HK-2 (cell line): ENCODE data around the gene CCNG1.
"Not testable (repeated sequence)": the region's sequence is repeated elsewhere in the genome, so short reads cannot be mapped to it uniquely, and the experiment has no call there.

Experiments used
- DNase-seq: peaks from one replicate; pipeline ENCODE4 v3.0.0-alpha.2; 2018; ENCODE audit not compliant: unreplicated experiment

Gene CCNG1

DNA sequence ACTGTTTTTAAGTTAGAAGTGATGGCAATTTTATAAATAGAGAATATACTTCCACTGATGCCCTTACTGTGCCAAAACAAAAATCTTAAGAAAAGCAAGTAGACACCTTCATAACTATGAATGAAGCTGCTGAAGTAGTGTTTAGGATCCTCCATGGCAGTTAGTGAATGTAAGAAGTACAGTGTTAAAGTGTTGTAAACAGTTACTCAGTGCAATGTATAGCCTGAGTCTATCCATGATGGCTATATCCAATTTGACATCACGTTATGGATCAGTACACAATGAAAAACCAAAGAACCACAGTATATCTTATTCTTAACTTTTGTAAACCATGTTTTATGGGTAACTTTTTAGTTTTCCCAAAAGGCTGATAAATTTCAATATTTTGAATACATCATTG is 7.1 kb downstream of the CCNG1 start:
- no peak for DNase-seq

GRCh38 chr5:163445345-163445744 is 8.0 kb downstream of the CCNG1 start:
- DNase-seq, result no peak

- DNase-seq, result no peak
Observed at GRCh38 chr5:163447191-163447590, 9.8 kb downstream of the CCNG1 start.

DNA sequence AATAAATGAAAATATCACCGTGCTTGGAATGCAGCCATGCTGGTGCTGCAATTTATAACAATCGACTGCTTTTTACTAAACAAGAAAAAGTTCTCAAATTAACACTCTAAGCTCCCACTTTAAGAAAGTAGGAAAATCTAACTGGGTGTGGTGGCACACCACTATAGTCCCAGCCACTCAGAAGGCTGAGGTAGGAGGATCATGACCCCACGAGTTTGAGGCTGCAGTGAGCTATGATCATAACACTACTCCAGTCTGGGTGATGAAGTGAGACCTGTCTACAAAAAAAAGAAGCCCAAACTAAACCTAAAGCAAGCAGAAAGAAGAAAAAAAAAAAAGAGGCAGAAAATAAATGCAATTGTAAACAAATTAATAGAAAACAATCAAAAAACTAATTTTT is 10.5 kb downstream of the CCNG1 start:
- no peak for DNase-seq

DNA sequence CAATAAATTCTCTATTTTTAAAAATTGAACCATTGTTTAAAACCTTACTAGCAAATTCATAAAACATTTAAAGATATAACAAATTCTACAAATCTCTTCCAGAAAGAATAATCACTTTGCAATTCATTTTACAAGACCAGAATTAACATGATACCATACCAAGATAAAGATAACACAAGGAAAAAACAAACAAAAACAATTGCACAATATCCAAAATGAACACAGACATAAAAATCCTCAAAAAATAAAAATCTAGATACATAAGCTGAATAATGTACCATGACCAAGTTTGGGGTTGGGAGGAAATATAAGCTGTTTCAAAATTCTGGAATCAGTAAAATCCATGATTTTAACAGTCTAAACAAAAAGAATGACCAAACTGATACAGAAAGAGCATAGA is 11.1 kb downstream of the CCNG1 start:
- DNase-seq, result no peak

DNA sequence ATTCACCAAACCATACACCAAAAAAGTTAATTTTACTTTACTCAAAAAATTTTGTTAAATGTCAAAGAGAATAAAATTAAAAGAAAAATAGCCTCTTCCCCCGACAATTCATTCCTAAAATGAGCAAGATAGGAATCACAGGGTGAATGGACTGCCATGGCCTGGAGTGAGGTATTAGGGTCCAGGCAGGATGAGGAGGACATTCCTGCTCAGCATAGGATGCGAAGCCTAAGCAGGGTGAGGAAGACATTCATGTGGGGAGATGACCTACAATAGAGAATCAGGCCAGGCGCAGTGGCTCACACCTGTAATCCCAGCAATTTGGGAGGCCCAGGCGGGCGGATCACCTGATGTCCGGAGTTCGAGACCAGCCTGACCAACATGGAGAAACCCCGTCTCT is 14.1 kb downstream of the CCNG1 start:
- DNase-seq, result no peak

GRCh38 chr5:163453705-163454104 is 16.3 kb downstream of the CCNG1 start:
- no peak for DNase-seq

DNA sequence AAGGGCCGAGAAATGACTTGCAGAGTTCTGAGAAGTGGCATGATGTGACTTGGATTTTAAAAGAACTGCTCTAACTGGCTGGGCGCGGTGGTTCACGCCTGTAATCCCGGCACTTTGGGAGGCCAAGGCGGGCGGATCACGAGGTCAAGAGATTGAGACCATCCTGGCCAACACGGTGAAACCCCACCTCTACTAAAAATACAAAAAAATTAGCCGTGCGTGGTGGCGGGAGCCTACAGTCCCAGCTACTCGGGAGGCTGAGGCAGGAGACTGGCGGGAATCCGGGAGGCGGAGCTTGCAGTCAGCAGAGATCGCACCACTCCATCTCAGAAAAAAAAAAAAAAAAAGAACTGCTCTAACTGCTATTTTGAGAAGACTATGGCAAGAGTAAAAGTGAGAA is 18.0 kb downstream of the CCNG1 start:
- DNase-seq, result not testable (repeated sequence)

GRCh38 chr5:163456029-163456589 is 18.7 kb downstream of the CCNG1 start:
- no peak for DNase-seq

- DNase-seq, result no peak
Observed at GRCh38 chr5:163456840-163457239, 19.4 kb downstream of the CCNG1 start.

GRCh38 chr5:163458778-163459385 is 21.5 kb downstream of the CCNG1 start:
- no peak for DNase-seq

GRCh38 chr5:163459462-163459818 is 22.0 kb downstream of the CCNG1 start:
- no peak for DNase-seq

DNA sequence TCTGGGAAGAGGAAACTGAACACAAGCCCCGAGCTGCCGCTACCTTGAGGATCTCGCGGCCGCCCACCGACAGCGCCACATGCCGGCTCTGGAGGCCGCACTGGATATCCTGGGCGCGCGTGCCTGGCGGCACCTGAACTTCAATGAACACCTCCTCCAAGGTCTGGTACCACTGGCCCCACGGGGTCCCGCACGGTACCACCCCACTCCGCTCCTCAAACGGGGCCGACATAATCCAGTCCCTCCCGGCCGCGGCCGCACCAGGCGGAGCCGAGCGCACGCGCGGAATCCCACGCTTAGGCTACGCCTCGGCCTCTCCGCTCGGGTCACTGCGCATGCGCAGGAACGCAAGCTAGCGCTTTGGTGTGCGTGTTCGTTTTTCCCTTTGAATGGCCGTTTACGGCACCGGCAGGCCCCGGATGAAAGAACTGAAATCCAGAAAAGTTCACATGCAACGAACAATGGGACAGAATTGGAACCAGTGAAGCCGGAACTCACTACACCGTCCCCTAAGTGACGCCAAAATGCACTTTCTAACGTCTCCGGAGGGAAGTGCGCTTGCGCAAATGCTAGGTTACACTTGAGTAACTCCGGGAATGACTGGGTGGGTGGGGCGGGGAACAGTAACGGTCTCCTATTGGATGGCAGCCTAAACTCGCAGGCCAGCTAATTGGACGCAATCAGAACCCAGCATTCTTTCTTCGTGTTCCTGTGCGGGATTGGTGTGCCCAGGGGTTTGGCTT is 22.6 kb downstream of the CCNG1 start, which contains the start of gene NUDCD2:
NUDCD2 (minus strand) TSS at position 284 of the 743 bp plus-strand sequence; CDS start at position 232, 52 bp downstream.
- DNase-seq, result peak; percentile 92

- DNase-seq, result no peak
Observed at GRCh38 chr5:163460562-163461171, 23.3 kb downstream of the CCNG1 start, which contains the start of gene HMMR. HMMR (plus strand) TSS chr5:163460632; CDS start chr5:163460693, 61 bp downstream.

- DNase-seq, result no peak
Observed at GRCh38 chr5:163463063-163463435, 25.7 kb downstream of the CCNG1 start.

- DNase-seq, result no peak
Observed at GRCh38 chr5:163467682-163468081, 30.3 kb downstream of the CCNG1 start.

GRCh38 chr5:163473635-163474243 is 36.3 kb downstream of the CCNG1 start:
- DNase-seq, result no peak

GRCh38 chr5:163475411-163475810 is 38.0 kb downstream of the CCNG1 start:
- DNase-seq, result no peak

GRCh38 chr5:163478126-163478981 is 41.0 kb downstream of the CCNG1 start:
- no peak for DNase-seq

DNA sequence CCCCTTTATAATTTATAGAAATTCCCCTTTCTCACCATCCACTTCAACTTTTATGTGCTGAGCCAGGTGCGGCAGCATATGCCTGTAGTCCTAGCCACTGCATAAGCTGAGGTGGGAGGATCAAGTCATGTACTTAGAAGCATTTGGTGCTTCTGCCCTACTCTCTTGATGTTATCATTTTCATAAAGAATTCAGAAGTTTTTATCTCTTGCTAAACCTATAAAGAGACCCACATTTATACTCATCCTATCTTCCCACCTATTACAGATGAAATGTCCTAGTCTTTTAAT is 41.5 kb downstream of the CCNG1 start:
- no peak for DNase-seq

DNA sequence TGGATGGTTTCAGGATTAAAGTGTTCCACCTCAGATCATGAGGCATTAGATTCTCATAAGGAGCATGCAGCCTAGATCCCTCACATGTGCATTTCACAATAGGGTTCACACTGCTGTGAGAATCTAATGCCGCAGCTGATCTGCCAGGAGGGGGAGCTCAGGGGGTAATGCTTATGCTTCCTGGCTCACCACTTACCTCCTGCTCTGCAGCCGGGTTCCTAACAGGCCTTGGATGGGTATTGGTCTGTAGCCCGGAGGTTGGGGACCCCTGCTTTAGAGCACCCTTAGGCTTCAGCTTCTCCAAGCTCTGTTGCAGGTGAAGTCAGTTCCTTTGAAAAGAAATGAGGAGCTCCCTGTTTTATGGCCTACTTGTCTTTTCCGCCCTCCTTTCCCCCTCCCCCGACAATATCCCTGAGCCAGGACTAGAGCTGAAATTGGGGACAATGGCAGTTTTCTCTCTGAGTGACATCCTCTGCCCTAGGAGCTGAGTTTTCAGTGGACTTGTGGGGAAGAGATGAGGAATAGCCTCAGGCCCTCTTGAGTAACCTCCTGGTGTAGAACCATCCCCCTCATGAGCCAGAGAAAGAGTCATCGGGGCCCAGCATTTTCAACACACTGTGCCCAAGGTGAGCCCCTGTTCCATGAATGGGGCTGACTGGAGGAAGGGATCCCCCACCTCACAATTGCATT is 51.8 kb downstream of the CCNG1 start:
- DNase-seq, result no peak
